ENCODE measurements around the gene HPD.

DNA sequence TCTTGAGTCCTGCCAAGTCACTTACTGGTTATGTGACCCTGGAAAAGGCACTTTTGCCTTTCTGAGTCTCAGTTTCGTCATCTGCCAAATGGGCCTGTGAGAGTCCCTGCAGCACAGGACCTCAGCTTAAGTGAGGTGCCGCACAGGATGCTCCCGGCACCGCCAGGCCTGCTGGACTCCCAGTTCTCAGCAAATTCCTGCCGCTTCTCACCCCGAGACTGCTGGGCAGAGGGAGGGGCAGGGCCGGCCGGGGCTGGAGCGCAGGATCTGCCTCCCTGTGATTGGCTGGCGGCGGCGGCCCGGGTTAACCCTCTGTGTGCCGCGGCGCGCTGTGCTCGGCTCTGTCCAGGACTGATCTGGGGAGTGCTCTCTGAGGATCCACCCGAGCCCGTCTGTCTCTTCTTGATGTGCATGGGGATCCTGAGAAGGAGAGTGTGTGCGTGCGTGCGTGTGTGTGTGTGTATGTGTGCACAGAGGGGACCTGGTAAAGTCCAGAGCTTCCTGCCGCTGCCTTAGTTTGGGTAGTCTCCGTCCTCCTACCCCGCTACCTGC is 46.3 kb downstream of the HPD start:
- TF ChIP-seq, protein P1, sequence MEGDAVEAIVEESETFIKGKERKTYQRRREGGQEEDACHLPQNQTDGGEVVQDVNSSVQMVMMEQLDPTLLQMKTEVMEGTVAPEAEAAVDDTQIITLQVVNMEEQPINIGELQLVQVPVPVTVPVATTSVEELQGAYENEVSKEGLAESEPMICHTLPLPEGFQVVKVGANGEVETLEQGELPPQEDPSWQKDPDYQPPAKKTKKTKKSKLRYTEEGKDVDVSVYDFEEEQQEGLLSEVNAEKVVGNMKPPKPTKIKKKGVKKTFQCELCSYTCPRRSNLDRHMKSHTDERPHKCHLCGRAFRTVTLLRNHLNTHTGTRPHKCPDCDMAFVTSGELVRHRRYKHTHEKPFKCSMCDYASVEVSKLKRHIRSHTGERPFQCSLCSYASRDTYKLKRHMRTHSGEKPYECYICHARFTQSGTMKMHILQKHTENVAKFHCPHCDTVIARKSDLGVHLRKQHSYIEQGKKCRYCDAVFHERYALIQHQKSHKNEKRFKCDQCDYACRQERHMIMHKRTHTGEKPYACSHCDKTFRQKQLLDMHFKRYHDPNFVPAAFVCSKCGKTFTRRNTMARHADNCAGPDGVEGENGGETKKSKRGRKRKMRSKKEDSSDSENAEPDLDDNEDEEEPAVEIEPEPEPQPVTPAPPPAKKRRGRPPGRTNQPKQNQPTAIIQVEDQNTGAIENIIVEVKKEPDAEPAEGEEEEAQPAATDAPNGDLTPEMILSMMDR (IDR thresholded peaks at IDR 0.05; ENCODE audit: low read length), result no peak
- TF ChIP-seq EZH2 (optimal IDR thresholded peaks at IDR 0.05; ENCODE audit: low read depth, low read length) (no peak), EZH2phosphoT487 (IDR thresholded peaks at IDR 0.05; ENCODE audit: low read length) (no peak)
